Sigmoid colon (tissue), 3 donors: ENCODE data around the gene ARHGEF18.

ENCODE experiments used
- POLR2A ChIP-seq, 2 donors: fragments of 450-650 bp; IDR thresholded peaks; one replicate each; pipeline ENCODE4 v1.6.1; 2016; ENCODE audit warnings: antibody characterized with exemption in 2 of 2, mild to moderate bottlenecking in 2 of 2, moderate library complexity in 2 of 2
- TF ChIP-seq, protein P1 (sequence below), 4 experiments: fragments of 450-650 bp in 3 of 4; fragments of 200-600 bp in 1 of 4; IDR thresholded peaks; one replicate each; pipeline ENCODE4 v1.5.1; 2016 to 2019; ENCODE audit warnings: antibody characterized with exemption in 4 of 4, mild to moderate bottlenecking in 3 of 4, moderate library complexity in 2 of 4

DNA sequence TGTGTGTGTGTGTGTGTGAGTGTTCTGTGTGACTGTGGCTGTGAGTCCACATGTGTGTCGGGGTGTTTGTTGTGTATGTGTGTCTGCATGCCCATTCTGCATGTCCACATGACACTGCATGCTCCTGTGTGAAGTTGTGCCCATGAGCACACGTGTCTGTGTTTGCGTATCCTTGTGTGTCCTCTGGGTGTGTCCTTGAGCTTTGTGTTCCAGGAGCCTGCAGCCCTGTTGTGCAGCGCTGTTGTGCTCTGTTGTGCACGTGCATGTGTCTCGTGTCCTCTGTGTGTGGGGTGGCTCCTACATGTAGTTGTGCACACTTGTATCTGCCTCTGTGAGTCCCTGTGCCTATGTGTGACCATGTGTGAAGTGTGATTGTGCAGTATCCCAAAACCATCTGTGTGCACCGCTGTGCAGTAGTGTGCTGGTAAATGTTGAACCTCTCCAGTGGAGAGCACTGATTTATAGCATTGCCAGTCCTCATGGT, 2.2 kb upstream of the ARHGEF18 start:
- TF ChIP-seq, protein P1, sequence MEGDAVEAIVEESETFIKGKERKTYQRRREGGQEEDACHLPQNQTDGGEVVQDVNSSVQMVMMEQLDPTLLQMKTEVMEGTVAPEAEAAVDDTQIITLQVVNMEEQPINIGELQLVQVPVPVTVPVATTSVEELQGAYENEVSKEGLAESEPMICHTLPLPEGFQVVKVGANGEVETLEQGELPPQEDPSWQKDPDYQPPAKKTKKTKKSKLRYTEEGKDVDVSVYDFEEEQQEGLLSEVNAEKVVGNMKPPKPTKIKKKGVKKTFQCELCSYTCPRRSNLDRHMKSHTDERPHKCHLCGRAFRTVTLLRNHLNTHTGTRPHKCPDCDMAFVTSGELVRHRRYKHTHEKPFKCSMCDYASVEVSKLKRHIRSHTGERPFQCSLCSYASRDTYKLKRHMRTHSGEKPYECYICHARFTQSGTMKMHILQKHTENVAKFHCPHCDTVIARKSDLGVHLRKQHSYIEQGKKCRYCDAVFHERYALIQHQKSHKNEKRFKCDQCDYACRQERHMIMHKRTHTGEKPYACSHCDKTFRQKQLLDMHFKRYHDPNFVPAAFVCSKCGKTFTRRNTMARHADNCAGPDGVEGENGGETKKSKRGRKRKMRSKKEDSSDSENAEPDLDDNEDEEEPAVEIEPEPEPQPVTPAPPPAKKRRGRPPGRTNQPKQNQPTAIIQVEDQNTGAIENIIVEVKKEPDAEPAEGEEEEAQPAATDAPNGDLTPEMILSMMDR (IDR thresholded peaks at IDR 0.05) = no peak
- TF ChIP-seq POLR2A (IDR thresholded peaks at IDR 0.05) = no peak
